PC-3 (cell line): ENCODE data around the gene ARMC7. TPM values are rescaled to one million over a fixed set of nuclear protein-coding genes. Genes with fewer than 3 reads are reported as not detected.
"Not testable (repeated sequence)": the region's sequence is repeated elsewhere in the genome, so short reads cannot be mapped to it uniquely, and the experiment has no call there.

Experiments
- ATAC-seq: fragments of 200-7000 bp; cut with Tn5 transposase; 2 replicates; pipeline ENCODE4 v1.9.1; 2020; ENCODE audit warnings: mild to moderate bottlenecking, moderate library complexity
- BruUV-seq: library from RNA; stranded (reverse); fragments of 400-500 nt; replicated peaks from 2 replicates; lab custom pipeline; 2021; lab: Mats Ljungman, UMichigan
- CTCF ChIA-PET: fragments of 300-600 bp; sonication (Branson Sonifier 250); formaldehyde crosslinking; loops from one replicate; lab custom pipeline; 2022; ENCODE audit warnings: antibody characterized with exemption; lab: Charles Lee
- POLR2A ChIA-PET: fragments of 300-600 bp; sonication (Branson Sonifier 250); formaldehyde crosslinking; loops from one replicate; lab custom pipeline; 2022; ENCODE audit warnings: antibody characterized with exemption; ENCODE audit not compliant: unreplicated experiment; lab: Charles Lee
- DNase-seq: peaks from one replicate; pipeline ENCODE4 v3.0.0-alpha.2; 2015
- H2AFZ ChIP-seq: fragments of 300-600 bp; sonication (generic); 2 replicates; pipeline ENCODE4 v1.6.0; 2016; ENCODE audit warnings: antibody characterized with exemption, low read length
- H3F3A ChIP-seq: fragments of 300-600 bp; sonication (generic); one replicate; pipeline ENCODE4 v1.6.0; 2017; ENCODE audit warnings: antibody characterized with exemption, low read length, control low read depth, mild to moderate bottlenecking; ENCODE audit not compliant: unreplicated experiment
- H3K27ac ChIP-seq: fragments of 300-600 bp; sonication (generic); 2 replicates; pipeline ENCODE4 v1.5.1; 2016; ENCODE audit warnings: mild to moderate bottlenecking, low read length
- H3K27me3 ChIP-seq: fragments of 300-600 bp; sonication (generic); 2 replicates; pipeline ENCODE4 v1.6.1; 2016; ENCODE audit warnings: low read length, mixed read lengths
- H3K36me3 ChIP-seq: fragments of 300-600 bp; sonication (generic); 2 replicates; pipeline ENCODE4 v1.6.1; 2016; ENCODE audit warnings: low read depth, mixed run types, low read length, mixed read lengths
- H3K4me1 ChIP-seq: fragments of 300-600 bp; sonication (generic); 2 replicates; pipeline ENCODE4 v1.5.1; 2016; ENCODE audit warnings: low read length; ENCODE audit not compliant: insufficient read depth
- H3K4me2 ChIP-seq: fragments of 300-600 bp; sonication (generic); 2 replicates; pipeline ENCODE4 v1.6.0; 2016; ENCODE audit warnings: low read length
- H3K4me3 ChIP-seq: fragments of 300-600 bp; sonication (generic); 2 replicates; pipeline ENCODE4 v1.5.1; 2016; ENCODE audit warnings: mild to moderate bottlenecking, low read length, mixed read lengths
- H3K79me2 ChIP-seq: fragments of 300-600 bp; sonication (generic); 2 replicates; pipeline ENCODE4 v1.6.1; 2017; ENCODE audit warnings: low read length, mixed read lengths
- H3K9ac ChIP-seq: fragments of 300-600 bp; sonication (generic); 2 replicates; pipeline ENCODE4 v1.6.0; 2016; ENCODE audit warnings: mild to moderate bottlenecking, low read length
- H3K9me2 ChIP-seq: fragments of 300-600 bp; sonication (generic); replicated peaks from 2 replicates; pipeline ENCODE4 v1.6.1; 2016; ENCODE audit warnings: mixed run types, low read length, mixed read lengths
- H3K9me3 ChIP-seq: fragments of 300-600 bp; sonication (generic); 2 replicates; pipeline ENCODE4 v1.6.1; 2016; ENCODE audit warnings: low read length, mixed read lengths
- H4K20me1 ChIP-seq: fragments of 300-600 bp; sonication (generic); 2 replicates; pipeline ENCODE4 v1.6.1; 2016; ENCODE audit warnings: low read length, mixed read lengths
- EZH2 ChIP-seq: fragments of 300-600 bp; sonication (generic); IDR thresholded peaks from one replicate; pipeline ENCODE4 v1.6.1; 2017; ENCODE audit warnings: antibody characterized with exemption, mild to moderate bottlenecking, low read length; ENCODE audit not compliant: unreplicated experiment
- EZH2phosphoT487 ChIP-seq: fragments of 300-600 bp; sonication (generic); IDR thresholded peaks from 2 replicates; pipeline ENCODE4 v1.6.1; 2018; ENCODE audit warnings: mild to moderate bottlenecking, antibody characterized with exemption, low read length, borderline replicate concordance
- intact Hi-C: fragments of 100-400 bp; cut with micrococcal nuclease; formaldehyde crosslinking; loops from 2 replicates; pipeline ENCODE4 v1.9.0; 2023
- total RNA-seq: library from RNA; depleted of rRNA; stranded (reverse); fragments of >200 nt; gene quantifications from 2 replicates; pipeline ENCODE4 v1.2.3, GENCODE V29; 2014
- TF ChIP-seq, protein P1 (sequence below): fragments of 300-600 bp; sonication (generic); conservative IDR thresholded peaks from 2 replicates; pipeline ENCODE4 v1.5.1; 2017; ENCODE audit warnings: antibody characterized with exemption, low read depth, mild to moderate bottlenecking, low read length

ARMC7 gene
- total RNA-seq, 1 experiment from 2014 or later: 17.0 TPM

GRCh38 chr17:75133001-75133400 is 23.2 kb downstream of the ARMC7 start:
- Histone ChIP-seq H3K9ac (no peak overlapping the region), H3K4me2 (no peak overlapping the region), H3K36me3 (peaks cover 29% of the 10 kb centered on the region), H3K27ac (0 out of 2 replicates have a peak overlapping the region, but pooled peaks have one; percentile 37), H3K4me1 (peaks cover 29% of the 10 kb centered on the region), H3K27me3 (no peaks in the 10 kb centered on the region), H2AFZ (no peak overlapping the region), H3K79me2 (peaks cover 38% of the 10 kb centered on the region), H3K4me3 (no peak overlapping the region), H4K20me1 (no peaks in the 10 kb centered on the region), H3K9me2 (no peaks in the 10 kb centered on the region), H3F3A (peaks cover 32% of the 10 kb centered on the region), H3K9me3 (no peaks in the 10 kb centered on the region)
- peak; percentile 3; the same call in 1 of the 2 replicates for ATAC-seq
- intact Hi-C loops: loop anchor here (5.0 kb wide), 1 partner anchor 69 kb away; no protein-coding TSS in a partner anchor
- peak; percentile 45 for DNase-seq
- no peak for TF ChIP-seq EZH2
- no peak for TF ChIP-seq EZH2phosphoT487
- TF ChIP-seq, protein P1, sequence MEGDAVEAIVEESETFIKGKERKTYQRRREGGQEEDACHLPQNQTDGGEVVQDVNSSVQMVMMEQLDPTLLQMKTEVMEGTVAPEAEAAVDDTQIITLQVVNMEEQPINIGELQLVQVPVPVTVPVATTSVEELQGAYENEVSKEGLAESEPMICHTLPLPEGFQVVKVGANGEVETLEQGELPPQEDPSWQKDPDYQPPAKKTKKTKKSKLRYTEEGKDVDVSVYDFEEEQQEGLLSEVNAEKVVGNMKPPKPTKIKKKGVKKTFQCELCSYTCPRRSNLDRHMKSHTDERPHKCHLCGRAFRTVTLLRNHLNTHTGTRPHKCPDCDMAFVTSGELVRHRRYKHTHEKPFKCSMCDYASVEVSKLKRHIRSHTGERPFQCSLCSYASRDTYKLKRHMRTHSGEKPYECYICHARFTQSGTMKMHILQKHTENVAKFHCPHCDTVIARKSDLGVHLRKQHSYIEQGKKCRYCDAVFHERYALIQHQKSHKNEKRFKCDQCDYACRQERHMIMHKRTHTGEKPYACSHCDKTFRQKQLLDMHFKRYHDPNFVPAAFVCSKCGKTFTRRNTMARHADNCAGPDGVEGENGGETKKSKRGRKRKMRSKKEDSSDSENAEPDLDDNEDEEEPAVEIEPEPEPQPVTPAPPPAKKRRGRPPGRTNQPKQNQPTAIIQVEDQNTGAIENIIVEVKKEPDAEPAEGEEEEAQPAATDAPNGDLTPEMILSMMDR: no peak
- CTCF ChIA-PET: interaction anchor here (0.7 kb wide), 1 partner anchor 56 kb away, joined by 12 read pairs; no protein-coding TSS in a partner anchor
- BruUV-seq: TSS peak; percentile 50
- POLR2A ChIA-PET: interaction anchor here (0.7 kb wide), 1 partner anchor 18 kb away, joined by 3 read pairs; no protein-coding TSS in a partner anchor

GRCh38 chr17:75133607-75134347 is 24.0 kb downstream of the ARMC7 start:
- H4K20me1 ChIP-seq, H3K27me3 ChIP-seq, ATAC-seq, H2AFZ ChIP-seq, H3K4me2 ChIP-seq, H3K9me2 ChIP-seq, H3K27ac ChIP-seq, H3K9me3 ChIP-seq, H3K9ac ChIP-seq, CTCF ChIA-PET, H3K4me3 ChIP-seq, BruUV-seq: not testable (repeated sequence)
- Histone ChIP-seq H3K4me1 (peaks cover 29% of the 10 kb centered on the region), H3F3A (peaks cover 39% of the 10 kb centered on the region), H3K36me3 (peaks cover 36% of the 10 kb centered on the region), H3K79me2 (peaks cover 43% of the 10 kb centered on the region)
- intact Hi-C loops: loop anchor here (5.0 kb wide), 1 partner anchor 69 kb away; no protein-coding TSS in a partner anchor
- DNase-seq: peak; percentile 59
- POLR2A ChIA-PET: interaction anchor here (0.6 kb wide), 1 partner anchor 8 kb away, joined by 5 read pairs; no protein-coding TSS in a partner anchor

- intact Hi-C loops: no loop called here
- no peak for ATAC-seq
- H3K79me2 ChIP-seq: peaks cover 43% of the 10 kb centered on the region
- H3K4me3 ChIP-seq: no peak overlapping the region
- BruUV-seq: no TSS peak
- H4K20me1 ChIP-seq: no peaks in the 10 kb centered on the region
- TF ChIP-seq, protein P1: no peak
- TF ChIP-seq EZH2 (no peak), EZH2phosphoT487 (no peak)
- peaks cover 24% of the 10 kb centered on the region for H3K4me1 ChIP-seq
- no peak overlapping the region for H3K4me2 ChIP-seq
- H3K9me3 ChIP-seq: no peaks in the 10 kb centered on the region
- no peaks in the 10 kb centered on the region for H3K27me3 ChIP-seq
- no peaks in the 10 kb centered on the region for H3K9me2 ChIP-seq
- H3K27ac ChIP-seq: no peak overlapping the region
- H3F3A ChIP-seq: peaks cover 47% of the 10 kb centered on the region
- no peak overlapping the region for H3K9ac ChIP-seq
- no peak for DNase-seq
- CTCF ChIA-PET: no interaction called here
- peaks cover 39% of the 10 kb centered on the region for H3K36me3 ChIP-seq
- POLR2A ChIA-PET: no interaction called here
- H2AFZ ChIP-seq: no peak overlapping the region
Measured at GRCh38 chr17:75135452-75135851, 25.7 kb downstream of the ARMC7 start.
